Thyroid gland (tissue), 4 donors: Measurements from ENCODE around the gene KLHL28.

Experiments used
- CTCF ChIP-seq, 6 experiments: fragments of 200-600 bp in 3 of 6; fragments of 450-650 bp in 3 of 6; sonication (generic) in 3 of 6; IDR thresholded peaks; one replicate each; pipeline ENCODE4 v1.5.1; 2016 to 2019; ENCODE audit warnings: antibody characterized with exemption in 6 of 6, mild to moderate bottlenecking in 2 of 6, inconsistent platforms in 1 of 6, moderate library complexity in 1 of 6
- POLR2A ChIP-seq, 2 donors: fragments of 450-650 bp; IDR thresholded peaks; one replicate each; pipeline ENCODE4 v1.6.1; 2017; ENCODE audit warnings: antibody characterized with exemption in 2 of 2, mild to moderate bottlenecking in 2 of 2, moderate library complexity in 1 of 2

DNA sequence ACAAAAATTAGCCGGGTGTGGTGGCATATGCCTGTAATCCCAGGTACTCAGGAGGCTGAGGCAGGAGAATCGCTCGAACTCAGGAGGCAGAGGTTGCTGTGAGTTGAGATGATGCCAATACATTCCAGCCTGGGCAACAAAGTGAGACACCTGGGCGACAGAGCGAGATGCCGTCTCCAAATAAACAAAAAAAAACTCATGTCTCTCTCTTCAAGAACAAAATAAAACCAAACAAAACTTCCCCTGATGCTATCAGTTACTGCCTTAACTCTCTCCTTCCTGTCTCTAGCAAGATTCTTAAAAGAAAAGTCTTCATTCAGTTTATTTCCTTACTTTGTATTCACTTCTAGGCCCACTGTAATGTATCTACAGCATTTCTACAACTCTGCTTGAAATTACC, 20.8 kb downstream of the KLHL28 start:
- TF ChIP-seq POLR2A (IDR thresholded peaks at IDR 0.05) = no peak
- TF ChIP-seq CTCF (IDR thresholded peaks at IDR 0.05) = no peak
